ENCODE data around the gene EFR3B. TPM values are rescaled to one million over a fixed set of nuclear protein-coding genes. Genes with fewer than 3 reads are reported as not detected.

EFR3B gene
- polyA plus RNA-seq, 2 of the 4 experiments (the other 2 are of a cell fraction) = 6.5 to 12.5 TPM

GRCh38 chr2:25155401-25155800, 113.5 kb downstream of the EFR3B start (continued):
- no peak for TF ChIP-seq REST (IDR thresholded peaks at IDR 0.05)
- no peak for TF ChIP-seq HOXA7 (CRISPR knock-in tag; IDR thresholded peaks at IDR 0.05)
- TF ChIP-seq HEYL (CRISPR knock-in tag; IDR thresholded peaks at IDR 0.05) = no peak
- TF ChIP-seq MAFK (IDR thresholded peaks at IDR 0.05; ENCODE audit: partially characterized antibody) = no peak
- TF ChIP-seq NR3C1 (IDR thresholded peaks at IDR 0.05) = no peak

- ChIA-PET CTCF (interaction anchor here (1.6 kb wide), 1 partner anchor 37 kb away, joined by 5 read pairs; no protein-coding TSS in a partner anchor), POLR2A (interaction anchor here (0.5 kb wide), 1 partner anchor 130 kb away, joined by 6 read pairs; no protein-coding TSS in a partner anchor)
- ATAC-seq = no peak
- TF ChIP-seq NR3C1 (IDR thresholded peaks at IDR 0.05) = no peak
- no peak for TF ChIP-seq KDM1A (IDR thresholded peaks at IDR 0.05; ENCODE audit: low read depth)
- no peak for TF ChIP-seq NFE2L2 (conservative IDR thresholded peaks at IDR 0.05; ENCODE audit: low read length)
- TF ChIP-seq RARB (CRISPR knock-in tag; IDR thresholded peaks at IDR 0.05) = no peak
- no peak for TF ChIP-seq RAD21 (conservative IDR thresholded peaks at IDR 0.05 in 1 of 2, IDR thresholded peaks at IDR 0.05 in 1 of 2)
- H3K9me3 ChIP-seq = no peaks in the 10 kb centered on the region
- FAIRE-seq = no peak
- H3K4me1 ChIP-seq = no peaks in the 10 kb centered on the region
- no peak overlapping the region for H3K27ac ChIP-seq
- no peak overlapping the region for H3K4me3 ChIP-seq
- DNase-seq (ENCODE audit: low read depth in 1 of 2, low spot score in 1 of 2) = no peak
- WGBS (ENCODE audit: missing lambda C conversion rate) = 97% methylated on average over 11 of the region's 11 CpGs
- H3K4me2 ChIP-seq = no peak overlapping the region
Measured at GRCh38 chr2:25158096-25158852, 116.4 kb downstream of the EFR3B start.

- peak; percentile 61 to 92 for ATAC-seq
- FAIRE-seq = no peak
- TF ChIP-seq POLR2AphosphoS2 (conservative IDR thresholded peaks at IDR 0.05; ENCODE audit: low read length) (no peak), ZFP36 (IDR thresholded peaks at IDR 0.05; ENCODE audit: borderline replicate concordance, partially characterized antibody) (no peak), EHF (CRISPR knock-in tag; IDR thresholded peaks at IDR 0.05) (no peak), CBX2 (IDR thresholded peaks at IDR 0.05; ENCODE audit: borderline replicate concordance, low read depth) (no peak), JUNB (IDR thresholded peaks at IDR 0.05) (no peak), RCOR1 (IDR thresholded peaks at IDR 0.05; ENCODE audit: low read depth, low read length) (no peak), MAFK (IDR thresholded peaks at IDR 0.05; ENCODE audit: partially characterized antibody) (no peak), USF2 (IDR thresholded peaks at IDR 0.05) (no peak), HOXB5 (CRISPR knock-in tag; IDR thresholded peaks at IDR 0.05) (no peak), EHMT2 (IDR thresholded peaks at IDR 0.05; ENCODE audit: low read depth) (no peak), ZNF302 (CRISPR knock-in tag; IDR thresholded peaks at IDR 0.05) (no peak), RNF2 (IDR thresholded peaks at IDR 0.05; ENCODE audit: borderline replicate concordance, low read depth) (no peak), BHLHE40 (IDR thresholded peaks at IDR 0.05; ENCODE audit: low read depth, low read length) (no peak), MYC (IDR thresholded peaks at IDR 0.05; ENCODE audit: borderline replicate concordance, low read length) (no peak), RFX5 (IDR thresholded peaks at IDR 0.05) (no peak), MAZ (IDR thresholded peaks at IDR 0.05; ENCODE audit: borderline replicate concordance, low read depth, low read length) (no peak), FOSL2 (IDR thresholded peaks at IDR 0.05) (no peak), FOSL2 (CRISPR knock-in tag; IDR thresholded peaks at IDR 0.05) (no peak), FOSB (CRISPR knock-in tag; IDR thresholded peaks at IDR 0.05) (no peak), REST (IDR thresholded peaks at IDR 0.05) (no peak), TP53 (CRISPR knock-in tag; IDR thresholded peaks at IDR 0.05) (no peak)
- ChIA-PET CTCF (interaction anchor here (0.7 kb wide), 1 partner anchor 51 kb away, joined by 3 read pairs; no protein-coding TSS in a partner anchor), POLR2A (no interaction called here)
- 62% methylated on average over 8 of the region's 8 CpGs for WGBS (ENCODE audit: missing lambda C conversion rate)
- Histone ChIP-seq H3K4me1 (no peaks in the 10 kb centered on the region), H3K9me3 (no peaks in the 10 kb centered on the region), H3K4me2 (no peak overlapping the region), H3K4me3 (no peak overlapping the region), H3K27ac (no peak overlapping the region)
- DNase-seq (ENCODE audit: low read depth in 1 of 2, low spot score in 1 of 2) = peak; percentile 44 to 58
Measured at GRCh38 chr2:25159949-25160348, 118.1 kb downstream of the EFR3B start.
